Left renal pelvis (tissue), 4 donors: ENCODE data around the gene RLIM. TPM values are rescaled to one million over a fixed set of nuclear protein-coding genes. Genes with fewer than 3 reads are reported as not detected.

Source experiments
- DNase-seq, 4 donors: peaks; one replicate each; pipeline ENCODE4 v3.0.0-alpha.2; 2013; ENCODE audit warnings: low read depth in 4 of 4, low spot score in 3 of 4
- polyA plus RNA-seq, 4 donors: library from polyadenylated mRNA; unstranded; fragments of 120-200 nt; gene quantifications; one replicate each; pipeline ENCODE4 v1.2.1, GENCODE V29; 2013; ENCODE audit not compliant: insufficient read length in 4 of 4

RLIM gene
- polyA plus RNA-seq, 4 donors, result 29.0 to 37.2 (median 32.1) TPM

DNA sequence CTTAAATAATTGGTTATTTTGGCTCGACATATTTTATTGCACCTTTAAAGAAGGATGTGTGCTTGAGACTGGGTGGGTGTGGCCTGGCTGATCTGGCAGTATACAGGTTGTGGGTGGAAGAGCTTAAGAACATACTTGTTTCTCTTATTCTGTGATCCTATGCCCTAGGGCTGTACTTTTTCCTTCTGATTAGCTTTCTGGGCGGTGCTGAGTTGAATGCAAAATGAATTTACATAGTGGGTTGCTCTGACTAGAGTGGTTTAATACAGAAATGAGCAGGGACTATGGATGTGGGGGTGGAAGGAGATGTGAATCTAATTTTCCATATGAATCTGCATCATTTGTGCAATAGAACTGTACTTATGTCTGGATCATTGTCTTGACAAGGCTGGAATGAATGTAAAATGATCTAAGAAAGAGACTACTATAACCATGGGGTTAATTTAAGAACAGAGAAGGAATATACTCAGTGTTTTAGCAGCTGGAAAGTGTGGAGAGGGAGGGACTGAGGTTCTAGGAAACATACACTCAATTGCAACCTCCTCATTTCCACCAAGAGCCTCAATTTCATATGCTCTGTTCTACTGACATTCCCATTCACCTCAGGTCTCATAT, 73.7 kb downstream of the RLIM start:
- no peak for DNase-seq

DNA sequence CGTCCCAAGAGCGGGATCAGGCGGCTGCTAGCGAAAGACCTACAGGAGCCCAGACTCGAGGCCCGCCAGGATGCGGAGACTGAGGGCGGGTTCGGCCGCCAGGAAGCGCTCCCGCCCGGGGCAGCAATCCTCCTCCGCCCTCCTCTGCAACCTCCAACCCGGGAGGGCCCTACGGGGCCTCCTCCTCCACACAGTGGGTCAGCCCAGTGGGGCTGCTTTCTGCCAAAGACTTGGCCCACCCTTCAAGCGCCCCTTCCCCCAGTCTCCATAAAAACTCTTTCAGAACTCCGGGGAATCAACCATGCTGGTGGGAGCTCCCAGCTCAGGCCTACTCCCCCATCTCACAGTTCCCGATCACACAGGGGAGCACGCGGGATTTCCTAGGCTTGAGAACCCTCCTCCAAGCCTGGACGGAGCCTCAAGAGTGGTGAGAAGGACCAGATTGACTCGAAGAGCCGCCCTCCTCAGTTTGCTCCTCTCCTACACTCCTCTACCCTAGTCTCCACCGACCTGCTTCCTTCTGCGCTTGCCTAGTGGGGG, 77.5 kb downstream of the RLIM start:
- DNase-seq, result peak in 3 of 4 donors; percentile 24 to 47 (median 29)

DNA sequence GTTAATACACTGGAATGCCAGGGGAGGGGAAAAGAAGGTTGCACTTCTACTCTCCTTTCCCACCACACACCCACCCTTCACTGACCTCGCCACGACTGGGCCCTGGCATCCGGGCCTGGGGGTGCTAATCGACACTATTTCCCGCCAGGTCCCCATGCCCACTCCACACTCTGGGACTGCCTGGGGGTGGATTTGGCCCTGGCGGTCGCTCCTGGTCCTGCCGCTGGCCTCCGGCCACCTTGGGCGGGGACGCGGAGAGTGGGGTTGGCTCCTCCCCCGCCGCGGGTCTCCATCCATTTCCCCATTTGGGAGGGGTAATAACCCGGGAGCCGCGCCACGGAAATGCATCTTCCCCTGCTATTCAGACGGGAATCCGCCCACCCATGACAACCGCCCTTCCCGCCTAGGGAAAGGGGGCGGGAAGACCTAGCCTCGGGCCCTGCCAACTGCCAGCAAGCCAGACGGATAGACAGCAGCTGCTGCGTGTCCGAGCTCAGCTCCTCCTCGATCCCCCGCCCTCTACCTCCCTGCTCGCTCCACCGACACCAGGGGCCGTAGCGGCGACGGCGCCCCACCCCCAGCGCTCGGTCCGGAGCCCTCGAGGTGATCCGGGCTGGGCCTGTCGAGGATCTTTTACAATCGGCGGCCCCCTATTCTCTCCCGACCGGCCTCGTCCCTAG, 78.1 kb downstream of the RLIM start:
- DNase-seq, result peak in 3 of 4 donors; percentile 54 to 66 (median 63)

DNA sequence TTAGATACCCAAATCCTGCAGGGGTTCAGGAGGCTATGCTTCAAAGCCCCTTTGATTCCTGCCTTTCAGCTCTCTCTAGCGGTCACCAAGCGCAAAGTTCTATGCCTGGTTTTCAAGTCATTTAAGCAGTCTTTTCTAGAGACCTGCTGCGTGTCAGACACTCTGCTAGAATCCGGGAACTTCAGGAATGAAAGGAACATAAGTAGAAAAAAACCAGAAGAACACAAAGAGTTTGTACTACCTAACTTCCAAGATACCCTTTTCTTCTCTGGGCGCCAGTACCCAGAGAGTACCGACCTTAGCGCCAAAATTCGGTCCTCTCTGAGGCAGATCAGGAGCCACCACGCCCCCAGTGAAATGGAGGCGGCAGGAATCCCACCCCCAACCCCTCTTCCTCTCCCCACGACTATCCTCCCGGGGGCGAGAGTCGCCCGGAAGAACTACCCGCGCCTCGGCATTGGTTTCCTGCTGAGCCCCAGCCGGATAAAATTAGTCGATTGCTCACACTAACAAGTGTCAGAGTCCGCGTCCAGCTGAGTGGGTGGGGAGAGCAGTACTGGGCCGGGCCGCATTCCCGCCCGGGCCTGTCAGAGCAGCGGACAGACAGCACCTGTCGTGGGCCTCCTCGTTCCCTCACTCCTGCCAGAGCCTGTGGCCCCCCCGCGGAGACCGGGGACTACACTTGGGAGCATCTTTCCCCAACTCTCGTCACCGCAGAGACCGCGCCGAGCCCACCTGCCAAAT, 78.8 kb downstream of the RLIM start:
- DNase-seq, result peak in 3 of 4 donors; percentile 36 to 37 (median 36)

Other genes with a start within 250 kb of the RLIM start
- 10 to 100 TPM; 30.1 to 64.2 (median 32.8) TPM for gene SLC16A2, start 193.1 kb downstream of the RLIM start, polyA plus RNA-seq